ENCODE data around the gene CKS1B.
"Not testable (repeated sequence)": the region's sequence is repeated elsewhere in the genome, so short reads cannot be mapped to it uniquely, and the experiment has no call there.

CKS1B gene

DNA sequence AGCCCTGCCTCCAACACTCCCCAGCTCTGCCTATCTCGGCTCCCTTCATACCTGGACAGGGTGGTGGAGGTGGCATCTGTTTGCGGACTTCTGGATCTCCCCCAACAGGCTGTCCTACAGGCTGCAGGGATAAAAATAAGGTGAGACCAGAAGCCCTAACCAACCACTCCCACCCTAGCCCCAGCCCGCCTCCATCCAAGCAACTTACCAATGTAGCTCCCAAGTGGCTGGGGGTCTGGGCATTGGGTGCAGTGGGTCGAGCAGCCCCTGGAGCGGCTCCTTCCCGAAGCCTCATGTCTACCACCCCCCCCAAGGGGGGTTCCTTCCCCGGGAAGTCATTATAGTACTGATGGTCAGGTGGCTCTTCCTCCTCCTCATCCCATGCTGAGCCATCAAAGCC is 8.4 kb upstream of the CKS1B start:
- no peak for DNase-seq

DNA sequence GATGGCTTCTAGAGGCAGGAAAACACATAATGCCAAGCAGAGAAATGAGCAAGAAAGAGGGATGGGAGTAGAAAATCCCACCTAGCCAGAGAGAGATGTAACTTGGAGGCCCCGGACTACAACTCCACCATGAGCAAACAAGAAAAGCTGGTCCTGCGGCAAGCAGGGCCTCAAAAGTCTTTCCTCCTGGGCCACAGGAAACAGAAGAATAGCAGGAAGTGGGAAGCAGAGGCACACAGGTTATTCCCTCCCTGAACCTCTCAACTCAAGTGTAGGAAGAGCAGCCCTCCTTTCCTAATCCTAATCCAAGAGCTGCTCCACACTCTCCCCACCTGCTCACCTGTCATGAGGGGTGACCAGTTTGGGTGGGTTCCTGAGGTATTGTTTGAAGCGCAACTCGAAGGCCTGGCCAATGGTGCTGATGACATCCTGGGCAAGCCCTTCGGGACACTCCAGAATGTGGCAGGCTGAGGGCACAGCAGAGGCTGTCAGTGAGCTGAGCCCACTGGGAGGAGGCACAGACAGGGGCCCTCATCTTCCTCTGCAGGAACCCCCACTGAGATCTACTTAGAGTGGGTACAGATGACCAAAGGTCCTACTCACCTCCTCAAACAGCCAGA is 7.0 kb upstream of the CKS1B start:
- DNase-seq, result no peak

DNA sequence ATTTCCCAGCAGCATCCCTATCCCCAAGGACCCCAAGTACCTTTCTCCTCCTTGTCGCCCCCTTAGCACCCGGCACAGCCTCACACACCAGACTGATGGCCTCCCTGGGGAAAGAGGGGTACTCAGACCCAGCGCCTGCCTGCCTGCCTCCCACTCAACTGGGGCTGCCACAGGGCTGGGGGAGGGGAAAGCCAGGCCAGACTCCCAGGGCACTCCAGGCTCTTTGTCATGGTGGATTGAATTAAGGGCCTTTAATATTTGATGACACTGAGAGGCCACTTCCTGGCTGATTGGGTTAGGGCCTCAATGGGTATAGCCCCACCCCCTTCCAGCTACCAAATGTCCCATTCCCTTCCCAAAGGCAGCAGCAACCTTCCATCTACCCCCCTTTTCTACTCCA is 5.8 kb upstream of the CKS1B start:
- DNase-seq, result no peak

DNA sequence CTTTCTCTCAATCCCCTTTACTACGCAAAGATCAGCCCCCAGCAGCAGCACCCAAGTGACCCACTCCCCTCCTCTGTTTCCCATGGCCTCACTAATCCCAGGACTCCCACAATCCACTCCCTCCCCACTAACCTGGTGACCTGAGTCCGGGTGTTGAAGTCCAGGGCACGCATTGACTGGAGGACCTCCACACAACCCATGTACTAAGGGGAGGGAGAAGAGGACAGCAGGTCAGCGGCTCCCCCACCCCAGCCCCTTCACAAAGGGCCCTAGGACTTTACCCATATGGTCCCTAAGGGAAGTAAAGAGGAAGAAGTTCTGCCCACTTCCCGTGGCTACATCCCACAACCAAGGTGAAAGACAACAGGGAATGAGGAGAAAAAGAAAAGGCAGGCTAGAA is 5.2 kb upstream of the CKS1B start:
- no peak for DNase-seq

DNA sequence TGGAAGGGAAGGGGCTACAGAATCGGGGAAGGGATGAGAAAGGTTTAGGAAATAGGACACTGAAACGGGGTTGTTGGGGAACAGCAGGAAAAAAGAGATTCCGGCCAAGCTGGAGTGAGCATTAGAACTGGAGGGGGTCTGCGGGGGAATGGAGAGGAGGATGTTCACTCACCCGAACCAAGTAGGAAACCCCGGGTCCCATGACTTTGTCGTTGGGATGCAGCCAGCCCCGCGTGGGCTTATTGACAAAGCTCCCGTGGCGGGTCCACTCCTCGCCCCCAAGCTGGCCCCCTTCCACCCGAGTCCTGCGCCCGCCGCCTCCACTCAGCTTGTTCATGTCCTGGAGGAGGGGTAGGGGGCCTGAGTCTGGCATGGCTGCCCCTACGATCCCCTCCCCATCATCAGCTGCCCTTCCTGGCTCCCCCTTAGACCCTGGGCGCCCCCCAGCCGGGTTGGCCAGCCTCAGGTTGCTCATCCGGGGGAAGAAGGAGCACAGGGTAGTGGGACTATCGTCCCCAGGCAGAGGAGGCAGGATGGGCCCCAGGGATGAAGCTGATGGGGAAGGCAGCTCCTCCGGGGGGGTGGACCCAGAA is 4.5 kb upstream of the CKS1B start:
- no peak for DNase-seq

DNA sequence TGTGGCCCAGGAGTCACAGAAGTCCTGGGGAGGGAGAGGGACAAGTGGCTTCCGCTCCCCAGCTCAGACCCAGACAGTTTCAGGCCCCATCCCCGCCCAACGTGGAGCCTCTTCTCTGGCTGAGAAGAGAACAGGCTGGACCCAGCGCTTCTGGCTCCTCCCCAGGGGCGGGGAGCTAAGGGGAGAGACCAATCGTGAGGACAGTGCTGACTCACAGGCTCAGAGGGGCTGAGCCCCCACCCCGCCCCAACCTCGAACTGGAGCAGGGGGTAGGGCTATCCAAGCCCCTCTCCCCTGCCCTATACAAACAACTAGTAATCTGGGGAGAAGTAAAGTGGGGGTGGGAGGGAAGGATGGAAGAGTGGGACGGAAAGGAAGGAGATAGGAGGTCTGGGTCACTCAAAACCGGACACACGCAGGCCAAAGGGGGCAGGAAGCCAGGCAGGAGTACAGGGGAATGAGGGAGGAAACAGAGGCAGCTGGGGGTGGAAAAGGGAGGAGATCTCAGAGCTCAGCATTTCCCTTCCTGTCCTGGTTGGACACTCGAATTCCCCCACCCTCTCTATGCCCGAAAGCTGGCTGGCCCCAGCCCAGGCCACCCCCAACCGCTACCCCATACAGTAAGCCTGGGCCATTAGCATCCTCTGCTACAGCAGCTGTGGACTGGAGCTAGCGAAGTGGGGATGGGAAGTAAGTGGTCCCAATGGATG is 3.7 kb upstream of the CKS1B start, which contains the start of gene SHC1:
SHC1 (minus strand) TSS at position 117 of the 710 bp plus-strand sequence. CDS start 221 bp downstream, outside the sequence.
- DNase-seq, result no peak

DNA sequence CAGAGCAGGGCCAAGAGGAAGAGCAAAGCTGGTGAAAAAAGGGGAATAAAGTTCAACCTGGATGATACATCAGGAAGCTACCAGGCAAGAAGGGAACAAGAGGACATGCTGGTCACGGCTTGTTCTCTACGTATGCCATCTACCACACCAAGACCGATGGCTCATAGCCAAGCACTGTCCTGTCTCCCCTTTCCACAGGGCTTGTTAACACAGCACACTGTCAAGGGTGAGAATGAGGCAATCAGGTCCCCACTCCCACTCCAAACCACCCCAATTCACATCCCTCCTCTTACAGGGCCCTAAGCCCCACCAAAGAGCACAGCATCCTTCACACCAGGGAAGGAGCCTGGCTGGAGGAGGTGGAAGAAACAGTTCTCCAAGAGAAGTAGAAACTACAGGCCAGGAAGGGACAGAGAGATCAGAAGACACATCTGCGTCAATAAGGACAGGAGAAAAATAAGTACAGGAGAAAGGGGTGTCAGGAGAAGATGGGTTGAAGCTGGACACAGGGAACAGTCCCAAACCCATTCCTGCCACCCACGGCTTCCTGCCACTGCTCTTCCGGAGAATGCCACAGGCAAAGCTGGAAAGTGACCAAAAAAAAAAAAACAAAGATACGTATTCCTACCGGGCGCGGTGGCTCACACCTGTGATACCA is 3.0 kb upstream of the CKS1B start:
- DNase-seq, result no peak

DNA sequence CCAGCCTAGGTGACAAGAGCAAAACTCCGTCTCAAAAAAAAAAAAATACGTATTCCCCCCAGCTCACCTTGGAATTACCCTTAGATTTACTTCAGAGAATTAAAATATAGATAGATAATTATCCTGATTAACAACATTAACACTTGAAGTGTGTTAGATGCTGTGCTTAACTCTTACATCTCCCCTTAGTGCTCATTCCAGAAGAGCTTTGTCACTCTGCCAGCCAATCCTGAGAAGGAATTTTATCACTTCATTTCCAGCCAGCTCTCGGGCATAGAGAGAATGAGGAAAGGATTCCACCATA is 2.3 kb upstream of the CKS1B start:
- DNase-seq, result no peak

DNA sequence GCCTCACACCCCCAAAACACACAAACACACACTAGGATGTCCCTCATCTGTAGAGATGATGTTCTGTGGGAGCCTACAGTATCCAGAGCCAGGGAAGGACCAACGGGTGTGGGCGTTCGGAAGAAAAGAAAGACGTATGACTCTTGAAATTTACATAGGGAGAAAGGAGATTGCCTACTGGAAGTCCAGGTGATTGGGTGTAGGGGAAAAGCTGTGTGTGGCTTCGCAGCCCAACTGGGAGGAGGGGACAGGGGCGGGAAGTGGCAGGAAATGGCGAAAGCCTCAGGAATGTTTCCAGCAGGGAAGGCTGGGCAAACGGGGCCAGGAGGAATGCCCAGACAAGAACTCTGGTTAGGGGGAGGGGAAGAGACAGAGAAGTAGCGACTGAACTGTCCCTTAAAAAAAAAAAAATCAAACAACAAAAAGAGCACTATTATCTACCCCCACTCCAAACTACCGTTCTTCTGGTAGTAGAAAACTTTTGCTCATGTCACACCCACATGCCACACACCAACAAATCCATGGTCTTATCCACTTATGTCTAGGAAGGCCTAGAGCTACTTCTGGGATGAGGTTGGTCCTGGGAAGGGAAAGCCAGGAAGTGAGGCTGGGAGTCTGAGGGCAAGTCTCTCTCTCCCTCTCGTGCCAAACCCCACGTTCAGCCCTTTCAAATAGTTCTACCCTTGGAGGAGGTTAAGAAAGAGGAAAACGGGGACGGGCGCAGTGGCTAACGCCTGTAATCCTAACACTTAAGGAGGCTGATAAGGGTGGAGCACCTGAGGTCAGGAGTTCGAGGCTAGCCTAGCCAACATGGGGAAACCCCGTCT is 1.8 kb upstream of the CKS1B start:
- no peak for DNase-seq

DNA sequence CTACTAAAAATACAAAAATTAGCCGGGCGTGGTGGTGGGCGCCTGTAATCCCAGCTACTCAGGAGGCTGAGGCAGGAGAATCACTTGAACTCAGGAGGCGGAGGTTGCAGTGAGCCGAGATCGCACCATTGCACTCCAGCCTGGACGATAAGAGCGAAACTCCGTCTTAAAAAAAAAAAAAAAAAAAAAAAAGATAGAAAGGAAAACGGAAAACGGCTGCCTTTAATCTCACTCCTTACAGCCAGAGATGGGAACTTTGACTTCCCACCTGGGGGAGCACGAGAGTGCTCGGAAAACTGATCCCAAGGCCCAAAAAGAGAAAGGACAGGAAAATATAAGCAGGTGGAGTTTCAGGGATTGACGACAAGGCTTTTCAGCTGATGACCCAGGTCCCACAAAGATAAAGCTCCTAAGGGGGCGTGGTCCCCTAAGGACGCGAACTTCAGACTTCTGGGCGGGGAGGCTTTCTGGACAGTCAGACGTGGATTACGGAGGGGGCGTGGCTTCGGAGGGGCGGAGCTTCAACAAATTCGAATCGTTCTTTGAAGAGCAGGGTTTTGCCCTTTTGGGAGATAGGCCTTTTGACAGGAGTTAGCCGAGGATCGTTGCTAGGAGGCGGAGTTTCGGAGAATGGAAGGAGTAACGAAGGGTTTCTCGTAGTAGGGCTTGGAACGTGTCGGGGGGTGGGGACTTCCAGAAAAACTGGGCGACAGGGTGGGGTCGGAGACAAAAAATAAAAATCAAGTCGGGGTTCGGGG is 958 bp upstream of the CKS1B start:
- peak; percentile 92 for DNase-seq

DNA sequence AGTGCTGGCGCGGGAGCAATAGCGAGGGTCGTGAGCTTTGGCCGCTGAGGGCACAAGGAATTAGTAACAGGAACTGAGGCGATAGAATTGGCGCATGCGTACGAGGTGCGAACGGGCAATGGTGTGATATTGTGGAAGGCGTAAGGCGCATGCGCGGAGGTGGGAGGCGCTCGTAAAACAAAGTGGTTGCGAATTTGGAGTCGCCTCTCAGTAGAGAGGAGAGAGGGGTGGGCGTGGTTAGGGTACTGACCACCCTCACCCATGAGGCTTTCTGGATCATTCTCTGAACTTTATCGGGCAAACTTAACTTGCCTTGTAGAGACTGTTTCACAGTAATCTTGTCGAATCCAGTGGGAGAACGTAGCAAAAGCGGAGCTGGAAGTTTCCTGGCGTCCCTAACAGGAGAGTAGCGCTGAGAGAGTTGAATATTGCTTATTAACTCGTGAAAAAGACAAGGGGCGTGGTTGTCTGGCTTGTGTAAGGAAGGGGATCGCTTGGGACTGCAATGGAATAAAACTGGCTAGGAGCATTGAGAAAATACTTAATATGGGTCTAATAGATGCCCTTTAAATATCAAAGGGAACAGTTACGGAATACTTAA is 427 bp downstream of the CKS1B start:
- peak; percentile 99 for DNase-seq

DNA sequence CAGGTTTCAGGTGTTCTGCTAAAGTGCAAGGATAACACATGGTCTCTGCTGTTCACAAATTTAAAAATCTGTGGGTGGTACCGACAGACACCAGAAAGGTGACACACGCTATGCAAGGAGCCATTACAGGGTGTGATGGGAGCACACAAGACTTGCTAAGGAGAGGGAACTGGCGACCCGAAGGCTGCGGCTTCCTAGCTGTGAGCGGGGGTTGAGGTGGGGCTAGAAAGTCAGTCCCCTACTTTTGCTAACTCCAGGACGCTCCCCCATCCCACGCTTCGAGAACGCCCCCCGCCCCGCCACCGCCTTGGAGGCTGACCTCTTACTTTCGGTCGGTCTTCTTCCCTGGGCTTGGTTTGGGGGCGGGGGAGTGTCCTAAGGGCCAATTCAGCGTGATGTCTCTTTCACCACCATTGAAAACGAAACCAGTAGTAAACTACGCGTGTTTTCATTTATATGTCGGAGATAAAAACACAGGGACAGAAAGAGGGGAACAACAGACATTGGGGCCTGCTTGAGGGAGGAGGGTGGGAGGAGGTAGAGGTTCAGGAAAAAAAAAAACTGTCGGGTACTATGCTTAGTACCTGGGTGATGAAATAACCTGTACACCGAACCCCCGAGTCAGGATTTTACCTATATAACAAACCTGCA is 1.1 kb downstream of the CKS1B start:
- peak; percentile 54 for DNase-seq

DNA sequence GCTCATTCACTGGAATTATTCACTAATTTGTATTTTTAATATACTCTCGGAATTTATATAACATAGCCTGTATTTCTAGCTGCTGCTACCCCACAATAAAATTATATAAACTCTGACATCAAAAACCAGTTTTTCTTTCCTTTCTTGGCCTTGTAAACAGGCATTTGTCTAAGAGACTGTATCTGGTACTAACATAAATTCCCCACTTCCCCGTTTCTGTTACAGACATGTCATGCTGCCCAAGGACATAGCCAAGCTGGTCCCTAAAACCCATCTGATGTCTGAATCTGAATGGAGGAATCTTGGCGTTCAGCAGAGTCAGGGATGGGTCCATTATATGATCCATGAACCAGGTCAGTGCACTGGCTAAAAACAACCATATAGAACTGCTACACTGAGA is 3.3 kb downstream of the CKS1B start:
- DNase-seq, result not testable (repeated sequence)

DNA sequence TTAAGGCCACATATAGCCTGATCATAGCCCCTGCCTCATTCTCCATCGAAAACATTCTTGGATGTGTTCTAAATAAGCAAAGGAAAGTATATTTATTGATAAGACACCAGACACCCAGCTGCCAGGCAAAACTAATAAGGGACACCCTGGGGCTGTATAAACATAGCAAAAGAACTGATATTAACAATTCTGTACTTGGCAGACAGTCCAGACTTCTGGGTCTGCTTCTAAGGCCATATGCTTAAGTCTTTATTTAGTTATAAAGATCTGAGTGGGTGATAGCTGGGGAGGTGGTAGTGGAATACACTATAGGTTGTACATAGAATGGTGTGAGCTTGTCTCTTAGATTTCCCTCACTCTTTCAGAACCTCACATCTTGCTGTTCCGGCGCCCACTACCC is 3.9 kb downstream of the CKS1B start:
- DNase-seq, result no peak

DNA sequence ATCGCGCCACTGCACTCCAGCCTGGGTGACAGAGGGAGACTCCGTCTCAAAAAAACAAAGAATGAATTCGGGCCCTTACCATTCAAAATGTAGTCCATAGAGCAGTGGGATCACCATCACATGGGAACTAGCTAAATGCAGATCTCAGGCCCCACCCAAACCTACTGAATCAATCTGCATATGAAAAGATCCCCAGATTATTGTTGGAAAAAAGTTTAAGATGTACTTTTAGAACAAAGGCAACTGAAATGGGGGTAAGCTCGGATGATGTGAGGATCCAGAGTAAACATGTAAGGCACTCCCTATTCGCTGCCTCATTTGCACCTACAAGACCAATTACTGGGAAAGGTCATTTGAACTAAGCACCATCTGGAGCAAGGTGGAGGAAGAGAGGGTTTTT is 7.9 kb downstream of the CKS1B start:
- DNase-seq, result peak; percentile 58

DNA sequence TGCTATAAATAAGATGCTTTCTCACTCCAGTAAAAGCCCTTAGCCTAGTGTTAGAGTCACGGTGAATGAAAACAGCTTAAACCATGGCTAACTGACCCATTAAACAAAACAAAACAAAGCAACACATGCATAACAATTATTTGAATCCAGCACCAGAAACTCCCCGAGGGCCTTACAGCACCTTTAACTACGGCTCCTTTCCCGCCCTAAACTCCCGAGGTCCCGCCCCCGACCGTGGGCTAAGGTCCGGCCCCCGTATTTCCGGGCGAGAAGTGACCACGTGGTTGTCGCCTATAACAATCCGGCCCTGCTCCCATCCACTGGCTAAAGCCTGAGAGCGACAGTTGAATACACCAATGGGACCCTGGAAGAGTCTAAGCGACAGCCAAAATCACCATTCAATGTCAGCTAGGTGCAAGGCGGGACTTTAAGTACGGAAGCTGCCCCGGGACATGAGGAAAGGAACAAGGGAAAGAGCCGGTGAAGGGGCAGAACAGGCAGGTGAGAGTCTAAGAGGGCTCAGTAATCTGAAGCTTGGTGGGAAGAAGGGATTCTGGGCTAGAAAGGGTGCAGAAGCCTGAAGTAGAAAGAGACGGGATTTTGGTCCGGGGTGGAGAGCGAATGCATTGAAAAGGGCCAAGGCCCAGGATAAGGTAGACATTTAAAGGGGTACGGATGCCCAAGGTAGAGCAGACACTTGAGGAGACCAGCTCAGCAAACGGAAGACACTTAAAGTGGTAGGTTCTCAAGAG is 8.6 kb downstream of the CKS1B start, which contains the start of gene FLAD1:
FLAD1 (plus strand) TSS at position 448 of the 752 bp plus-strand sequence. CDS start 351 bp downstream, outside the sequence.
- DNase-seq, result peak; percentile 100

DNA sequence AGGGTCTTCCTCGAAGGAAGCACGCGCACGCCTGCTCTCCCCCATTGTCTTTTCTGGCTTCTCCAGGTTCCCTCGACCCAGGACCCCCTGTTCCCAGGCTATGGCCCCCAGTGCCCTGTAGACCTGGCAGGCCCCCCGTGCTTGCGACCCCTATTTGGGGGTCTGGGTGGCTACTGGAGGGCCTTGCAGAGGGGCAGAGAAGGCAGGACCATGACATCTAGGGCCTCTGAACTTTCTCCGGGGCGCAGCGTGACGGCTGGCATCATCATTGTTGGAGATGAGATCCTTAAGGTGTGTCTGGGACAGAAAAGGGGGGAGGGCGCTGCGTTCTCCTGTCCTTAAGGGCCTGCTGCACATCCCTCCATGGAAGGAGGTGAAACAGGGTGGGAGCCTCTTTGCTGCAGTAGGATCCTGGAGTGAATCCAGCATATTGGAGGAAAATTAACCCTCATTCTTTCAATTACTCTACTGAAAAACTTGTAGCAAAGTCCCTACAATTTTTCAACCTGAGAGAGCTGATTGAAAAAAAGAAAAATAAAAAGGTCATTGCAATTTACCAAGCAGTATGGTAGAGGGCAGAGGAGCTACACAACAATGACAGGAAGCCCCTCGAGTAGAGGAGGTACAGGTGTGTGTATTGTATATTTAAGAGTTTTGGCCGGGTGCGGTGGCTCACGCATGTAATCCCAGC is 9.4 kb downstream of the CKS1B start:
- DNase-seq, result no peak

DNA sequence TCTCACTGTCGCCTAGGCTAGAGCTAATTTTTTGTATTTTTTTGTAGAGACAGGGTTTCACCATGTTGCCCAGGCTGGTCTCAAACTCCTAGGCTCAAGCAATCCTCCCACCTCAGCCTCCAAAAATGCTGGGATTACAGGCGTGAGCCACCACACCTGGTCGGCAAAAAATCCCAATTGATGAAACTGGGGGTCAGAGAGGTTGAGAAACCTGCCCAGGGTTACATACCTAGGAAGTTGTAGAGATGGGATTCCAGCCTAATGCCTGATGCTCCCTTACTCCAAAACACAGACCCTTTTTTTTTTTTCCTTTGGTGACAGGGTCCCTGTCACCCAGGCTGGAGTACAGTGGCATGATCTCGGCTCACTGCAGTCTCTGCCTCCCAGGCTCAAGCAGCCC is 12.3 kb downstream of the CKS1B start:
- DNase-seq, result not testable (repeated sequence)

DNA sequence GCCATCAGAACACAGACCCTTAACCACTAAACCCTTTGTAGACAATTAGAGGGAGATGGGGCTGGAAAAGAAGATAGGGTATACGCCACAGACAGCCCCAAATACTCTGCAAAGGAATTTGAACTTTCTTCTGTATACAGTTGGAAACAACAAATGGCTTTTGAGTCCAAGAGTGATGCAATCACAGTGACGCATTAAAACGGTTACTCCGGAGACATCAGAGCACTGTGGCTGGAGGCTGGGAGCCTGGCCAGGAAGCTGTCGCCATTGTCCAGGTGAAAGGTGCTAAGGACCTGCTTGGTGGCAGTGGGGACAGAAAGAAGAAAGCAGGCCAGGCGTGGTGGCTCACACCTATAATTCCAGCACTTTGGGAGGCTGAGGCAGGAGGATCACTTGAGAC is 12.8 kb downstream of the CKS1B start:
- DNase-seq, result no peak
